Nephron progenitor cell (in vitro differentiated cells): Measurements from ENCODE around the gene ADGRL3.

ENCODE experiments used
- DNase-seq: peaks from one replicate; pipeline ENCODE4 v3.0.0; 2021
- H3K27ac Mint-ChIP-seq: 2 replicates; pipeline ENCODE4 v1.8.0; 2021; ENCODE audit warnings: mild to moderate bottlenecking, moderate library complexity, mixed read lengths
- H3K27me3 Mint-ChIP-seq: 2 replicates; pipeline ENCODE4 v1.8.0; 2021; ENCODE audit warnings: mild to moderate bottlenecking, low read depth, mixed read lengths; ENCODE audit not compliant: poor library complexity
- H3K36me3 Mint-ChIP-seq: 2 replicates; pipeline ENCODE4 v1.8.0; 2021; ENCODE audit warnings: low read depth, mixed read lengths
- H3K4me1 Mint-ChIP-seq: 2 replicates; pipeline ENCODE4 v1.8.0; 2021; ENCODE audit warnings: mixed read lengths
- H3K4me3 Mint-ChIP-seq: 2 replicates; pipeline ENCODE4 v1.8.0; 2021; ENCODE audit warnings: mild to moderate bottlenecking, moderate library complexity, mixed read lengths
- H3K9me3 Mint-ChIP-seq: 2 replicates; pipeline ENCODE4 v1.8.0; 2021; ENCODE audit warnings: mild to moderate bottlenecking, moderate library complexity, mixed read lengths
- TF ChIP-seq, protein P1 (sequence below): fragments of 200-600 bp; sonication (generic); IDR thresholded peaks from 2 replicates; pipeline ENCODE4 v1.5.0; 2021; ENCODE audit warnings: antibody characterized with exemption

ADGRL3 gene

DNA sequence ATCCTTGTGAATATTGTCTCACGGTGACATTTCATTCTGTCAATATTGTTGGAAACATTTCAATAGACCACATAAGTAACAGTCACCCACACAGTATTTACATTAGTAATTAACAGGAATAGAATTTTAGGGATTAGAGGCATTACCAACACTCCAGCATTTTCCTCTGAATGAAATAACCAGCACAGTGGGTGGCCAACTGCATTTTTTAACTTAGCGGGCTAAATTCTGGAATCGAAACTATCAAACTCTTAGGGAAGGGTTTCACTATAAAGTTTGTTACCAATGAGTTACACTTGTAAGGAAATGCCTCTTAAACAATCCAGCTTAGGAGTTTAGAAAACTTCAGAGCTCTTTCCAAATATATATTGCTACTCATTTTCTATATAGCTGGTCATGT is 403.0 kb downstream of the ADGRL3 start:
- Mint-ChIP-seq H3K27ac (no peak overlapping the region), H3K4me3 (no peak overlapping the region), H3K4me1 (no peaks in the 10 kb centered on the region), H3K27me3 (no peaks in the 10 kb centered on the region), H3K9me3 (no peaks in the 10 kb centered on the region), H3K36me3 (no peaks in the 10 kb centered on the region)
- TF ChIP-seq, protein P1, sequence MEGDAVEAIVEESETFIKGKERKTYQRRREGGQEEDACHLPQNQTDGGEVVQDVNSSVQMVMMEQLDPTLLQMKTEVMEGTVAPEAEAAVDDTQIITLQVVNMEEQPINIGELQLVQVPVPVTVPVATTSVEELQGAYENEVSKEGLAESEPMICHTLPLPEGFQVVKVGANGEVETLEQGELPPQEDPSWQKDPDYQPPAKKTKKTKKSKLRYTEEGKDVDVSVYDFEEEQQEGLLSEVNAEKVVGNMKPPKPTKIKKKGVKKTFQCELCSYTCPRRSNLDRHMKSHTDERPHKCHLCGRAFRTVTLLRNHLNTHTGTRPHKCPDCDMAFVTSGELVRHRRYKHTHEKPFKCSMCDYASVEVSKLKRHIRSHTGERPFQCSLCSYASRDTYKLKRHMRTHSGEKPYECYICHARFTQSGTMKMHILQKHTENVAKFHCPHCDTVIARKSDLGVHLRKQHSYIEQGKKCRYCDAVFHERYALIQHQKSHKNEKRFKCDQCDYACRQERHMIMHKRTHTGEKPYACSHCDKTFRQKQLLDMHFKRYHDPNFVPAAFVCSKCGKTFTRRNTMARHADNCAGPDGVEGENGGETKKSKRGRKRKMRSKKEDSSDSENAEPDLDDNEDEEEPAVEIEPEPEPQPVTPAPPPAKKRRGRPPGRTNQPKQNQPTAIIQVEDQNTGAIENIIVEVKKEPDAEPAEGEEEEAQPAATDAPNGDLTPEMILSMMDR, result no peak
- DNase-seq, result no peak

DNA sequence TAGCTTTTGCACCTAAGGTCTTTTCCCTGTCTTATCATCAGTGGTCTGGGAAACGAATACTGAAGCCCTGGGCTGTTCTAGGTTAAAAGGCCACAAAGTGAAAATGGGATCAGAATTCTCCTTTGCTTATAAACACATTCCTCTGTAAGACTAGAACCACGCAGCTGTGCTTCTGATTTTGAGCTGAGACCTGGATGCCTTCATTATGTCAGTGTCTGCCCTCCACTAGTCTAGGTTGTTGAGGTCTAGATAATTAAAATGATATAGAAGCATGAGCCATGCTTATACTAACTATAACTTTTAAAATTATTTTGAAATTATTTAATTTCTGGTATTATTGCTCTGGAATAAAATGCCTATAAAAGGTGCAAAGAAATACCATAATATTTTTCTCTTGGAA is 403.9 kb downstream of the ADGRL3 start:
- TF ChIP-seq, protein P1, result no peak
- H3K36me3 Mint-ChIP-seq, result no peaks in the 10 kb centered on the region
- H3K27ac Mint-ChIP-seq, result no peak overlapping the region
- H3K4me1 Mint-ChIP-seq, result no peaks in the 10 kb centered on the region
- DNase-seq, result no peak
- no peak overlapping the region for H3K4me3 Mint-ChIP-seq
- no peaks in the 10 kb centered on the region for H3K9me3 Mint-ChIP-seq
- no peaks in the 10 kb centered on the region for H3K27me3 Mint-ChIP-seq

DNA sequence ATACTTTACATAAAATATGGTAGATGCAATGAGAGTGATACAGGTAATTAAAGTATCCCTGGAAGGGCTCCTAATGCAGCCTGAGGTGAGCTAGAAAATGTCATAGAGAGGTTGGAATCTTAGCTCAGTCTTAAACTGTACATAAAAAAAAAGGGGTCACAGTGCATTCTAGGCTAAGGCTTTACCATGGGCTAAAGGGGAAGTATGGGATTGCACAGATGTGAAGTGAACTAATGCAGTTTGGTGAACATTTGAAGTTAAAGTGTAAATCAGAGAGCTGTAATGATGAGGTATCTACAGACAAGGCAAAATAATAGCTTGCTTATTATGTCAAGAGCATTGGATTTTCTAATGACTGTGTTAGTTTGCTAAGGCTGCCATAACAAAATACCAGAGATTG is 405.9 kb downstream of the ADGRL3 start:
- DNase-seq, result no peak
- no peak overlapping the region for H3K4me3 Mint-ChIP-seq
- H3K4me1 Mint-ChIP-seq, result no peaks in the 10 kb centered on the region
- H3K36me3 Mint-ChIP-seq, result no peaks in the 10 kb centered on the region
- H3K9me3 Mint-ChIP-seq, result no peaks in the 10 kb centered on the region
- no peak overlapping the region for H3K27ac Mint-ChIP-seq
- H3K27me3 Mint-ChIP-seq, result no peaks in the 10 kb centered on the region
- TF ChIP-seq, protein P1, result no peak

DNA sequence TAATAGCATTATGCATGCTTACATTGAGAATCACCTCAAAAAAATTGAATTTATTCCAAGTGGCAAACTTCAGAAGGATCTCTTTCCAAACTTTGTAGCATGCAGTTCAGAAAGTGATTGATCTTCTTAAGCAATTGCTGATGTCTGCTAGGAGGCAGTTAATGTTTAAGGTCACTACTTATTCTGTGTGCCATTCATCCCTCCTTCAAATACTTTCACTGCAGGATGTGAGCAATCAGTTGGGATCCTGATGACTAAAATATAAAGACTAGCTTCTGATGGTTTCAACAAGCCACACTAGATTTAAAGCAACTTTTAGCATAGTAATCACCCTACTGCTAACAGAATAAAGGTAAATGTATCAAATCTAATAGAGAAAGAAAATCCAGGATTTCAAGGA is 414.1 kb downstream of the ADGRL3 start:
- no peak overlapping the region for H3K4me3 Mint-ChIP-seq
- H3K27ac Mint-ChIP-seq, result no peak overlapping the region
- TF ChIP-seq, protein P1, result no peak

DNA sequence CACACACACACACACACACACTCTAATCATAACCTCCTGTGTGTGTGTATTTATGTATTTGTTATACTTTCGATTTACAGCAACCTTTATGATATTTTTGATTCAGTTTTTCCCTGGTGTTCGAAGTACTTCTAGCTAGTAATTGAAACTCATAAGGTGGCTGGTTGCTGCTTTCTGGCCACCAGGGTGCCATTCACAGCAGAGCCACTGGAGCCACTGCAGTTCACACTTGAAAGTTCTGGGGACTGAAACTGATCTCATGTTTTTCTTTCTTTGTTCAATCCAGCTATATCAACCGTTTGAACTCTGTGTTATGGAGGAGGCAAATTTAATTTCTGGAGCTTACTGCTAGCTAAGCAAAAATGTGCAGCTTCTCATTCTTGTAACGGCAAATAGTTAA is 419.4 kb downstream of the ADGRL3 start:
- H3K36me3 Mint-ChIP-seq, result no peaks in the 10 kb centered on the region
- no peaks in the 10 kb centered on the region for H3K27me3 Mint-ChIP-seq
- H3K4me1 Mint-ChIP-seq, result peaks cover 5% of the 10 kb centered on the region
- H3K9me3 Mint-ChIP-seq, result no peaks in the 10 kb centered on the region
- peak overlapping the region; percentile 57 for H3K27ac Mint-ChIP-seq
- no peak for DNase-seq
- no peak overlapping the region for H3K4me3 Mint-ChIP-seq
- TF ChIP-seq, protein P1, result no peak

More for the DNA sequence above, 414.1 kb downstream of the ADGRL3 start:
- Mint-ChIP-seq H3K36me3 (no peaks in the 10 kb centered on the region), H3K9me3 (no peaks in the 10 kb centered on the region), H3K4me1 (no peaks in the 10 kb centered on the region), H3K27me3 (no peaks in the 10 kb centered on the region)
- no peak for DNase-seq

DNA sequence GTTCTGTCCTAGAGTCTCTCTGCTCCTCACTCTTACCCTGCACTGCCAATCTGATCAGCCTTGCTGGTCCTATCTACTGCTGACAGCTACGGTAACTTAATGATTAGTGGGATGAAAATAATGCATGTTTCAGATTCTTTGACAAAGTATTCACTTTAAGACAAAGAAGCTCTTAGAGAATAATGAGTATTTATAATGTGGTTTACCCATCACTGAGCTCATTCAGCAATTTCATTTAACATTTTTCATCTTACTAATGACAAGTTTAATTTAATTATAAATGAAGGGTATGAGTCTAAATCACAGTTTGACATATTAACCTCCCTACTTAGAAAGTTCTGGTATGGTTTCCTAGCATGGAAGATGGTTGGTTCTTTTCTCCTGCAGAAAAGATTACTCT is 428.2 kb downstream of the ADGRL3 start:
- DNase-seq, result no peak
- H3K9me3 Mint-ChIP-seq, result no peaks in the 10 kb centered on the region
- no peaks in the 10 kb centered on the region for H3K36me3 Mint-ChIP-seq
- no peak overlapping the region for H3K27ac Mint-ChIP-seq
- no peak overlapping the region for H3K4me3 Mint-ChIP-seq
- no peaks in the 10 kb centered on the region for H3K27me3 Mint-ChIP-seq
- TF ChIP-seq, protein P1, result no peak
- no peaks in the 10 kb centered on the region for H3K4me1 Mint-ChIP-seq
